ENCODE results near the gene HSD17B7. TPM values are rescaled to one million over a fixed set of nuclear protein-coding genes. Genes with fewer than 3 reads are reported as not detected.

HSD17B7 gene
- total RNA-seq, 1 donor from 2014 or later = 11.6 TPM

- TF ChIP-seq, protein P1, sequence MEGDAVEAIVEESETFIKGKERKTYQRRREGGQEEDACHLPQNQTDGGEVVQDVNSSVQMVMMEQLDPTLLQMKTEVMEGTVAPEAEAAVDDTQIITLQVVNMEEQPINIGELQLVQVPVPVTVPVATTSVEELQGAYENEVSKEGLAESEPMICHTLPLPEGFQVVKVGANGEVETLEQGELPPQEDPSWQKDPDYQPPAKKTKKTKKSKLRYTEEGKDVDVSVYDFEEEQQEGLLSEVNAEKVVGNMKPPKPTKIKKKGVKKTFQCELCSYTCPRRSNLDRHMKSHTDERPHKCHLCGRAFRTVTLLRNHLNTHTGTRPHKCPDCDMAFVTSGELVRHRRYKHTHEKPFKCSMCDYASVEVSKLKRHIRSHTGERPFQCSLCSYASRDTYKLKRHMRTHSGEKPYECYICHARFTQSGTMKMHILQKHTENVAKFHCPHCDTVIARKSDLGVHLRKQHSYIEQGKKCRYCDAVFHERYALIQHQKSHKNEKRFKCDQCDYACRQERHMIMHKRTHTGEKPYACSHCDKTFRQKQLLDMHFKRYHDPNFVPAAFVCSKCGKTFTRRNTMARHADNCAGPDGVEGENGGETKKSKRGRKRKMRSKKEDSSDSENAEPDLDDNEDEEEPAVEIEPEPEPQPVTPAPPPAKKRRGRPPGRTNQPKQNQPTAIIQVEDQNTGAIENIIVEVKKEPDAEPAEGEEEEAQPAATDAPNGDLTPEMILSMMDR (conservative IDR thresholded peaks at IDR 0.05; ENCODE audit: low read depth, low read length) = no peak
- DNase-seq (ENCODE audit: low read depth) = no peak
- no peak overlapping the region for H3K4me3 ChIP-seq (ENCODE audit: low read depth, low read length)
Observed at GRCh38 chr1:162846256-162847212, 56.0 kb downstream of the HSD17B7 start.

- TF ChIP-seq, protein P1 (conservative IDR thresholded peaks at IDR 0.05; ENCODE audit: low read depth, low read length) = peak; percentile 95
- DNase-seq (ENCODE audit: low read depth) = no peak
- no peak overlapping the region for H3K4me3 ChIP-seq (ENCODE audit: low read depth, low read length)
Observed at GRCh38 chr1:162847839-162848453, 57.4 kb downstream of the HSD17B7 start.

DNA sequence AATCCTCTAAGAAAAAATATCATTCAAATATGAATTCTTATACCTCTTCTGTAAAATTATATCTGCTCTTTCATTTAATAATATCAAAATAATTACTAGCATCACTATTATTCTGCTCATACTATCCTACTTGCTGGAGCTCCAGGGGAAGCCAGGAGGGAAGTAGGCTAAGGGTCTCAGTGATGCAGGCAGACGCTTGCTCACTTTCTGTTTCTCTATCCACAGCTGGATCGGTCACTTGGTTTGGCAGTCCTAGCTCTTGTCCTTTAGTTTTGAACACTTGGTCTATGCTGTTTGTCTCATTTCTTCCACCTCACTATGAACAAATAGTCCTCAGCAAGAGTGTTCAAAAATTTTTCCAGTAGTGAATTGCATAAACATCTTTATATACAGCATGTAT lies 59.2 kb downstream of the HSD17B7 start:
- no peak overlapping the region for H3K4me3 ChIP-seq (ENCODE audit: low read depth, low read length)
- no peak for DNase-seq (ENCODE audit: low read depth)
- TF ChIP-seq, protein P1 (conservative IDR thresholded peaks at IDR 0.05; ENCODE audit: low read depth, low read length) = no peak

GRCh38 chr1:162851341-162851740 lies 60.8 kb downstream of the HSD17B7 start:
- no peak for DNase-seq (ENCODE audit: low read depth)

DNA sequence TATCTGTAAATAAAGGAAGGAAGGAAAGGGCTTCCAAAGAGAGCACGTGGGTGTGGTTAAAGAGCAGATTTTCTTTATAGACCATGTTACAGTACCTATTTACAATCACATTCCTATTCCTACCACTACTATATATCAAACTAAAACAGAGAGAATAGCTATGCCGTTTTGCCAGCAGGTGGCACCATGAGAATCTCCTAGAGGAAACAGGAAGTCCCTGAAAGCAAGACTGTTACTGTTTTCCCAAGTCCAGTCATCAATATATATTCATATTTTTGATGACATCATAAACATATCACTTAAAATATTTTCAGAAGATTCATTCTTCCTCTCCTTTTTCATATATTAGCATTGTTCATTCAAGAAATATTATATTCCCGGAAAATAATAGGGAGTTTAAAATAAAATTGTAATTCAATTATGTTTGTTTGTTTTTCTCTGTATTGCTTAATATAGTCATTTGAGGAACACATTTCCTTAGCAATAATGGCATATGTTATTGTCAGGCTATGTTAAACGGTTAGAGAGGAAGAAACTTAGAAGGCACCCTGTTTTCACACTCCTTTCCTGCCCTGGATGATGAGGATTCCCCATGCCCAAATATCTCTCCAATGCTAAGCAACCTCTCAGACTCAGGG lies 63.9 kb downstream of the HSD17B7 start:
- TF ChIP-seq, protein P1 (conservative IDR thresholded peaks at IDR 0.05; ENCODE audit: low read depth, low read length) = peak; percentile 93
- DNase-seq (ENCODE audit: low read depth) = peak; percentile 30
- no peak overlapping the region for H3K4me3 ChIP-seq (ENCODE audit: low read depth, low read length)

More at GRCh38 chr1:162851341-162851740, 60.8 kb downstream of the HSD17B7 start:
- TF ChIP-seq, protein P1 (conservative IDR thresholded peaks at IDR 0.05; ENCODE audit: low read depth, low read length) = no peak
- no peak overlapping the region for H3K4me3 ChIP-seq (ENCODE audit: low read depth, low read length)

DNA sequence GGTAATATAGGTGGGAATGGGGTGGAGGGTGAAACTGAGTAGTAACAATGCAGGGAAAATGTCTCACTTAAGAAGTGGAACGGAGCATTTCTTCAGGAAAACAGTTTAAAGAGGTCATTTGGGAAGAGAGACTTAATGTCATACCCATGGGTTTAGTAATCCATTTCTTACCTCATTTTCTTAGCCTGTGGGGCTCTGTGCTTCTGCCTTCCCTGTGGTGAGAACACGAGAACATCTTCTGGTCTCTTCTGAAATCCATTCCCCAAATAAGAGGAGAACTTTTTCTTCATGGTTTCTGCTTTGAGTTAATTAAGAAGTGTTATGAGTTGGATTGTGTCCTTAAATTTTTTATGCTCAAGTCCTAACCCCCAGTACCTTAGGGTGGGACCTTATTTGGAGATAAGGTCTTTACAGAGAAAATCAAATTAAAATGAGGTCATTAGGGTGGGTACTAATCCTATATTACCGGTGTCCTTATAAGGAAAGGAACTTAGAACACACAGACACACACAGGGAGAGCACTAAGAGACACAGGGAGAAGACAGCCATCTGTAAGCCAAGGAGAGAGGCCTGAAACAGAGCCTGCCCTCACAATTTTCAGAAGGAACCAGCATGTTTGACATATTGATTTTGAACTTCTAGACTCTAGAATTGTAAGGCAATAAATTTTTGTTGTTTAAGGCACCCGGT lies 65.1 kb downstream of the HSD17B7 start:
- TF ChIP-seq, protein P1 (conservative IDR thresholded peaks at IDR 0.05; ENCODE audit: low read depth, low read length) = no peak
- peak; percentile 23 for DNase-seq (ENCODE audit: low read depth)
- no peak overlapping the region for H3K4me3 ChIP-seq (ENCODE audit: low read depth, low read length)

Data from epithelial cell of proximal tubule (primary cell).